K562 (cell line): ENCODE measurements around the gene IFI27L2. TPM values are rescaled to one million over a fixed set of nuclear protein-coding genes. Genes with fewer than 3 reads are reported as not detected.

Experiments
- ATAC-seq: fragments of 200-7000 bp; cut with Tn5 transposase; 3 replicates; pipeline ENCODE4 v1.9.1; 2020; ENCODE audit warnings: moderate library complexity
- BruUV-seq: library from RNA; stranded (reverse); fragments of 400-500 nt; replicated peaks from 2 replicates; lab custom pipeline; 2021; lab: Mats Ljungman, UMichigan
- CTCF ChIA-PET: fragments of 300-600 bp; formaldehyde crosslinking; extraction: SDS; loops from one replicate; lab custom pipeline; 2021; ENCODE audit warnings: low intra/inter-chr PET ratio; lab: Yijun Ruan, JAX
- POLR2A ChIA-PET: fragments of 300-600, 350-650 bp; sonication (Branson Sonifier 250); formaldehyde crosslinking; extraction: SDS; loops from one replicate; lab custom pipeline; 2021; ENCODE audit warnings: antibody characterized with exemption, inconsistent platforms; lab: Yijun Ruan, JAX
- DNase-seq, 4 experiments: peaks; one replicate each; pipeline versions ENCODE4 v3.0.0 to v3.0.0-alpha.2; 2011 to 2018; ENCODE audit warnings: low spot score in 3 of 4, mixed read lengths in 3 of 4; ENCODE audit errors: extremely low read depth in 1 of 4
- FAIRE-seq: peaks from 2 replicates; lab custom pipeline; 2011; peaks lifted over from hg19 to GRCh38; lab: Jason Lieb, UNC
- H2AFZ ChIP-seq: 2 replicates; pipeline ENCODE4 v1.6.0; 2011; ENCODE audit warnings: low read depth, low read length, control low read depth, inconsistent platforms
- H3K27ac ChIP-seq: fragments of 200-600 bp; 3 replicates; pipeline ENCODE4 v1.8.0; 2011; ENCODE audit warnings: low read depth, mild to moderate bottlenecking, control low read depth, inconsistent platforms, low read length, moderate library complexity, mixed read lengths; ENCODE audit errors: extremely low read depth
- H3K27me3 ChIP-seq, 2 experiments: fragments of 300-600 bp in 1 of 2; 2 replicates in 1 of 2; 3 replicates in 1 of 2; pipeline versions ENCODE4 v1.6.0 to v1.8.0; 2011; ENCODE audit warnings: inconsistent platforms in 2 of 2, low read length in 2 of 2, mild to moderate bottlenecking in 1 of 2, mixed read lengths in 1 of 2, moderate library complexity in 1 of 2; ENCODE audit not compliant: control insufficient read depth in 2 of 2, insufficient read depth in 2 of 2
- H3K36me3 ChIP-seq: fragments of 300-600 bp; 3 replicates; pipeline ENCODE4 v1.8.0; 2011; ENCODE audit warnings: mild to moderate bottlenecking, low read length, inconsistent platforms; ENCODE audit not compliant: control insufficient read depth, insufficient read depth
- H3K4me1 ChIP-seq, 2 experiments: fragments of 200-600 bp in 1 of 2; replicated peaks in 1 of 2; 2 replicates in 1 of 2; 3 replicates in 1 of 2; pipeline versions ENCODE4 v1.5.1 to v1.8.0; 2011; ENCODE audit warnings: inconsistent platforms in 2 of 2, low read length in 2 of 2, mild to moderate bottlenecking in 1 of 2, mixed read lengths in 1 of 2, moderate library complexity in 1 of 2; ENCODE audit not compliant: control insufficient read depth in 2 of 2, insufficient read depth in 2 of 2
- H3K4me2 ChIP-seq: 2 replicates; pipeline ENCODE4 v1.6.1; 2011; ENCODE audit warnings: low read length, control low read depth, inconsistent platforms, mixed read lengths; ENCODE audit not compliant: insufficient read depth
- H3K4me3 ChIP-seq: fragments of 200-600 bp; sonication (generic), shearing (Covaris generic); 2 replicates; pipeline ENCODE4 v1.5.1; 2016; ENCODE audit warnings: control low read depth, inconsistent platforms
- H3K79me2 ChIP-seq: fragments of 200-600 bp; 3 replicates; pipeline ENCODE4 v1.8.0; 2011; ENCODE audit warnings: low read length, inconsistent platforms; ENCODE audit not compliant: control insufficient read depth, insufficient read depth
- H3K9ac ChIP-seq, 2 experiments: 2 replicates each; pipeline versions ENCODE4 v1.6.0 to v1.6.1; 2011; ENCODE audit warnings: low read depth in 2 of 2, low read length in 2 of 2, control low read depth in 1 of 2, inconsistent platforms in 1 of 2, mild to moderate bottlenecking in 1 of 2, mixed read lengths in 1 of 2; ENCODE audit not compliant: insufficient read depth in 1 of 2
- H3K9me1 ChIP-seq: one replicate; pipeline ENCODE4 v1.6.0; 2011; ENCODE audit warnings: inconsistent platforms, mild to moderate bottlenecking, low read length, moderate library complexity; ENCODE audit not compliant: control insufficient read depth, insufficient read depth
- H3K9me3 ChIP-seq: replicated peaks from 2 replicates; pipeline ENCODE4 v1.5.1; 2011; ENCODE audit warnings: low read depth, low read length, inconsistent platforms; ENCODE audit not compliant: control insufficient read depth, insufficient read depth
- H4K20me1 ChIP-seq: replicated peaks from 2 replicates; pipeline ENCODE4 v1.6.1; 2011; ENCODE audit warnings: low read length, inconsistent platforms, mixed read lengths; ENCODE audit not compliant: control insufficient read depth, insufficient read depth
- CCNT2 ChIP-seq: IDR thresholded peaks from 2 replicates; pipeline ENCODE4 v1.6.1; 2011; ENCODE audit warnings: borderline replicate concordance, low read depth, mild to moderate bottlenecking, moderate library complexity, mixed read lengths, low read length; ENCODE audit not compliant: insufficient read length; ENCODE audit errors: extremely low read depth
- KLF13 ChIP-seq: fragments of 450-650 bp; IDR thresholded peaks from 2 replicates; pipeline ENCODE4 v1.6.1; 2016; ENCODE audit warnings: missing genetic modification characterization, low read depth, mild to moderate bottlenecking, missing compliant biosample characterization, moderate library complexity, borderline replicate concordance
- MAZ ChIP-seq, 2 experiments: fragments of 450-650 bp in 1 of 2; sonication (generic) in 1 of 2; formaldehyde crosslinking; IDR thresholded peaks in 1 of 2; conservative IDR thresholded peaks in 1 of 2; 2 replicates each; pipeline versions ENCODE4 v1.4.0 to v1.5.0; 2020; ENCODE audit warnings: mild to moderate bottlenecking in 1 of 2, missing genetic modification reagents in 1 of 2
- MYC ChIP-seq, 2 experiments: fragments of 250-450 bp in 1 of 2; sonication (Bioruptor Pico) in 1 of 2; IDR thresholded peaks; 2 replicates each; pipeline versions ENCODE4 v1.5.1 to v1.6.1; 2012 to 2021; ENCODE audit warnings: low read depth in 2 of 2, borderline replicate concordance in 1 of 2, improper control_type of control experiment in 1 of 2, low read length in 1 of 2, mild to moderate bottlenecking in 1 of 2, moderate library complexity in 1 of 2
- NR0B1 ChIP-seq: fragments of 450-650 bp; IDR thresholded peaks from one replicate; pipeline ENCODE4 v1.6.1; 2018; ENCODE audit warnings: mild to moderate bottlenecking, moderate library complexity; ENCODE audit not compliant: partially characterized antibody
- PHB2 ChIP-seq: fragments of 450-650 bp; IDR thresholded peaks from 2 replicates; pipeline ENCODE4 v1.6.1; 2017; ENCODE audit warnings: low read depth
- PHF21A ChIP-seq: fragments of 450-650 bp; IDR thresholded peaks from 2 replicates; pipeline ENCODE4 v1.6.1; 2017; ENCODE audit warnings: low read depth, borderline replicate concordance
- TAF15 ChIP-seq: fragments of 200-400 bp; formaldehyde crosslinking; IDR thresholded peaks from 2 replicates; pipeline ENCODE4 v1.6.1; 2017; ENCODE audit warnings: mild to moderate bottlenecking, low read depth, low read length, moderate library complexity
- TCF7 ChIP-seq: sonication (generic); IDR thresholded peaks from 2 replicates; pipeline ENCODE4 v1.6.1; 2016; ENCODE audit warnings: antibody characterized with exemption, borderline replicate concordance
- ZBTB34 ChIP-seq: fragments of 250-450 bp; sonication (Bioruptor Pico); IDR thresholded peaks from 2 replicates; pipeline ENCODE4 v1.8.0; 2021; ENCODE audit warnings: mild to moderate bottlenecking, moderate library complexity
- ZFPM2 ChIP-seq: fragments of 250-450 bp; sonication (Bioruptor Pico); IDR thresholded peaks from 2 replicates; pipeline ENCODE4 v1.5.1; 2022; ENCODE audit warnings: mild to moderate bottlenecking
- ZNF239 ChIP-seq: fragments of 250-450 bp; sonication (Bioruptor Pico); IDR thresholded peaks from 2 replicates; pipeline ENCODE4 v1.4.0; 2020; ENCODE audit warnings: mild to moderate bottlenecking
- ZNF589 ChIP-seq: fragments of 200-800 bp; sonication (Bioruptor generic); IDR thresholded peaks from 2 replicates; pipeline ENCODE4 v1.6.1; 2016; ENCODE audit warnings: low read depth, missing genetic modification characterization, missing compliant biosample characterization
- WGBS: fragments of 100-300 bp; shearing (Covaris generic); methylation state at CpG from one replicate; pipeline ENCODE4 v1.1.6; 2016; ENCODE audit warnings: low coverage, mixed read lengths; ENCODE audit not compliant: insufficient coverage; ENCODE audit errors: missing lambda C conversion rate; 5-methylcytosine and 5-hydroxymethylcytosine counted together
- in situ Hi-C: fragments of 300-500 bp; cut with MboI; formaldehyde crosslinking; loops from 4 replicates; pipeline ENCODE4 v1.15.0; 2018; ENCODE audit warnings: inconsistent platforms, mixed read lengths
- intact Hi-C: fragments of 100-400 bp; cut with micrococcal nuclease; formaldehyde crosslinking; loops from 2 replicates; pipeline ENCODE4 v1.14.2; 2022
- polyA plus RNA-seq, 8 experiments: library from polyadenylated mRNA; depleted of rRNA in 4 of 8; stranded (reverse) in 5 of 8; unstranded in 3 of 8; fragments of >200 nt; fragmentation: Nextera tagmentation in 2 of 8; fragmentation: Illumina TruSeq in 1 of 8; extraction: Ambion mirVana in 2 of 8; extraction: Trizol in 1 of 8; gene quantifications; 2 replicates each; pipeline versions ENCODE4 v1.2.1 to v1.2.3, GENCODE V29; 2011 to 2014; ENCODE audit warnings: inconsistent platforms in 1 of 8, missing spikeins in 1 of 8
- total RNA-seq, 7 experiments: library from RNA; depleted of rRNA in 6 of 7; stranded (reverse); fragments of >200 nt in 6 of 7; fragmentation: Illumina TruSeq in 2 of 7; extraction: Trizol in 2 of 7; gene quantifications; 2 replicates each; pipeline versions ENCODE4 v1.2.1 to v1.2.3, GENCODE V29; 2011 to 2021; ENCODE audit warnings: low replicate concordance in 1 of 7

Gene IFI27L2
- total and polyA plus RNA-seq, 9 of the 15 experiments (the other 6 are each of a cell fraction or from before 2014, with no cell fraction given), result 1.0 to 9.3 (median 4.1) TPM

GRCh38 chr14:94162466-94162865 lies 33.1 kb upstream of the IFI27L2 start:
- H4K20me1 ChIP-seq, result no peaks in the 10 kb centered on the region
- H3K79me2 ChIP-seq, result no peaks in the 10 kb centered on the region
- H3K27me3 ChIP-seq, result peaks cover 0 to 15% of the 10 kb centered on the region in 2 experiments; a peak in 1 of 5 replicates
- H3K9me3 ChIP-seq, result no peaks in the 10 kb centered on the region
- BruUV-seq, result no TSS peak
- DNase-seq (no peak), ATAC-seq (no peak), FAIRE-seq (no peak)
- ChIA-PET POLR2A (interaction anchor here (1.3 kb wide), 1 partner anchor 126 kb away, joined by 3 read pairs; no protein-coding TSS in a partner anchor), CTCF (no interaction called here)
- TF ChIP-seq MYC (IDR thresholded peaks at IDR 0.05; ENCODE audit: low read depth, low read length) (no peak), MYC (CRISPR knock-in tag; IDR thresholded peaks at IDR 0.05; ENCODE audit: borderline replicate concordance, low read depth) (no peak), PHB2 (no peak)
- no peak overlapping the region for H3K4me3 ChIP-seq
- H2AFZ ChIP-seq, result no peak overlapping the region
- H3K4me2 ChIP-seq, result no peak overlapping the region
- no peaks in the 10 kb centered on the region; a peak in 1 of 5 replicates for H3K4me1 ChIP-seq
- H3K36me3 ChIP-seq, result no peaks in the 10 kb centered on the region
- no peak overlapping the region for H3K9ac ChIP-seq
- H3K9me1 ChIP-seq, result no peaks in the 10 kb centered on the region
- intact Hi-C loops (no loop called here), in situ Hi-C loops (no loop called here)
- no peak overlapping the region for H3K27ac ChIP-seq
- WGBS, result 0% methylated on average over 5 of the region's 5 CpGs

GRCh38 chr14:94161981-94162380 lies 32.6 kb upstream of the IFI27L2 start:
- H2AFZ ChIP-seq, result no peak overlapping the region
- H3K9ac ChIP-seq, result no peak overlapping the region
- H3K4me3 ChIP-seq, result no peak overlapping the region
- H3K9me3 ChIP-seq, result no peaks in the 10 kb centered on the region
- H3K4me2 ChIP-seq, result no peak overlapping the region
- intact Hi-C loops (no loop called here), in situ Hi-C loops (no loop called here)
- CTCF ChIA-PET, result no interaction called here
- no peaks in the 10 kb centered on the region for H3K79me2 ChIP-seq
- DNase-seq (no peak), FAIRE-seq (no peak), ATAC-seq (no peak)
- no peaks in the 10 kb centered on the region for H4K20me1 ChIP-seq
- POLR2A ChIA-PET, result interaction anchor here (1.3 kb wide), 1 partner anchor 126 kb away, joined by 3 read pairs; no protein-coding TSS in a partner anchor
- H3K4me1 ChIP-seq, result no peaks in the 10 kb centered on the region; a peak in 1 of 5 replicates
- 0% methylated on average over 2 of the region's 2 CpGs for WGBS
- H3K27ac ChIP-seq, result no peak overlapping the region
- H3K27me3 ChIP-seq, result peaks cover 0 to 11% of the 10 kb centered on the region in 2 experiments; a peak in 1 of 5 replicates
- BruUV-seq, result no TSS peak
- H3K36me3 ChIP-seq, result no peaks in the 10 kb centered on the region
- no peaks in the 10 kb centered on the region for H3K9me1 ChIP-seq
- TF ChIP-seq ZNF589 (CRISPR knock-in tag), result no peak
- no peak for TF ChIP-seq ZBTB34
- no peak for TF ChIP-seq TCF7
- TF ChIP-seq PHF21A, result no peak
- no peak for TF ChIP-seq NR0B1
- no peak for TF ChIP-seq CCNT2
- no peak for TF ChIP-seq ZNF239
- no peak for TF ChIP-seq ZFPM2 (CRISPR knock-in tag)
- TF ChIP-seq MAZ (CRISPR knock-in tag; conservative IDR thresholded peaks at IDR 0.05 in 1 of 2, IDR thresholded peaks at IDR 0.05 in 1 of 2), result no peak
- TF ChIP-seq KLF13, result no peak
- TF ChIP-seq TAF15, result no peak
